NCI-H524 (cell line): ENCODE data around the gene PRAMEF5.
"Not testable (repeated sequence)": the region's sequence is repeated elsewhere in the genome, so short reads cannot be mapped to it uniquely, and the experiment has no call there.

Experiments
- DNase-seq, 2 experiments: peaks; one replicate each; lab custom pipeline; 2025; lab: John Stamatoyannopoulos, UW

The PRAMEF5 gene

DNA sequence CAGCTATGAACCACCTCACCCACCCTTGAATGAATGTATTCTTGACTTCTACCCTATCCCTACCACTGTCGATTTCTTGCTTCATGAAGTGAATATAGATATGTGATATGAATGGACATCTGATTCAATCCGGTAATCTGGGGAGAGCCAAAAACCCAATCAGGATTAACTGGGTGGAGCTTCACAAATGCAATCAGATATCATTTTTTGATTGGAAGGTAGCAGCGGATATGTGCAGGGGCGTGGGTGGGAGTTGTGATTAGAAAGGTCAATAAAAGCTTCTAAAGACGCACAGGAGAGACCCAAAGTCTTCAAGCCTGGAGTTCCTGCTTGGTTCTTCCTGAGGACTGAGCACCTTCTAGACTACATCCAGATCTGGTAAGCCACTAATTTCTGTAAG lies at the start of gene PRAMEF5:
PRAMEF5 (plus strand) TSS at position 301 of the 400 bp plus-strand sequence. CDS start 5,071 bp downstream, outside the sequence.
- DNase-seq, result not testable (repeated sequence)

DNA sequence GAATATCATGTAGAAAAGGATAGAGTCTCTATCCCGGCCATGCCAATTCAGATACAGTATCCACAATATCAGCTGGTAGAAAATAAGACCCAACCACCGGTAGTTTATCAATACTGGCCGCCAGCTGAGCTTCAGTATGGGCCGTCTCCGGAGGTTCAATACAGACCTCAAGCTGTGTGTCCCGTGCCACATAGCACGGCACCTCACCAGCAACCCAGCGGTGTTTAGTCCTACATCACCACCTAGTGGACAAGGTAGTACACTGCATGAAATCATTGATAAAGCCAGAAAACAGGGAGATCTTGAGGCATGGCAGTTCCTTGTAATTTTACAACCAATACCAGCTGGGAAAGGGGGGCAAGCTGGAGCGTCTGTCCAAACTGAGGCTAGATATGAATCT lies 45.3 kb upstream of the PRAMEF5 start:
- not testable (repeated sequence) for DNase-seq

DNA sequence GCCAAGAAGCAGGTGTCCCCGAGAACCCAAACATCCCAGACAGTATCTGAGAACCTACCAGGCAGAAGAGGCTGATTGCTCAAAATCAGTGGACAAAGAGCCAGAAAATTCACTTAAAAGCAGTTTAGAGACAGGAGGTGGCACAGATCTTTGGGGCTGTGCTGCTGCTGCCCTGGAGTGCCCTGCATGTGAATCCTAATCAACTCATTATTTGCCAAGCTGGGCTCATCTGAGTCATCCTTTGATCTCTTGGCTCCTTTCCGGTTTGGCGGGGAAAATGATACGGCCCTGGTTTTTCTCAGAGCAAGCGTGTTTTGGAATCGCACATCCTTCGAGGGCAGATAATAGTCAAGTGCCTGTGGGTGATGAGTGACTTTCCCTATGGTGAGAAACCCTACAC lies 37.4 kb upstream of the PRAMEF5 start:
- DNase-seq, result not testable (repeated sequence)

DNA sequence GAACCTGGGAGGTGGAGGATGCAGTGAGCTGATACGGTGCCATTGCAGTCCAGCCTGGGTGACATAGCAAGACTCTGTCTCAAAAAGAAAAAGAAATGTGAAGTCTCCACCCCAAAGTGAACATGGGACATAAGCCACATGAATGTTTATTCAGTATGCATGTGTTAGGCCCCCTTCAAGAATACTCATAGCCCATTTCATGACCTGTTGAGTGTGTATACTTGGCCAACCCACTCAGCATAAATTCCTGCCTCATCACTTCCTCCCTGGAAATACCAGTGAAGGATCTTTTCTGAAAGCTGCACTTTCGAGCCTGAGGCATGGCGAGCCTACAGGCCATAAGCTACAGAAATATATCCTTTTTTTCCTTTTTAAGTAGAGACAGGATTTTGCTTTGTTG lies 34.8 kb upstream of the PRAMEF5 start:
- not testable (repeated sequence) for DNase-seq

DNA sequence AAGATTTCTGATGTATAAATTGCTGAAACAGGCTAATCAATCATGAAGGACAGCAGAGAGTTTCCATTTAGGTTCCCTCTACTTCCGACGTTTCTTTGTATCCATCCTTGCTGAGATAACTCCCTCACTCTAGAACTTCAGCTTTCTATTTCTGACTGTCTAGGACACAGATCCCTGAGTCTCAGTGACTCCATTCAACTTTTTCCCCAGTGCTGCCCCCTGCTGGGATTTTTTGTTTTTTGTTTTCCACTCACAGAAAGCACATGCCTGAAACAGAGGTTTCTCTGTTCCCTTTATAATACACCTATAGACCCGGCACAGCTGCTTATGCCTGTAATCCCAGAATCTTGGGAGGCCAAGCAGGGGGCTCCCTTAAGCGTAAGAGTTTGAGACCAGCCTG lies 31.2 kb upstream of the PRAMEF5 start:
- not testable (repeated sequence) for DNase-seq

DNA sequence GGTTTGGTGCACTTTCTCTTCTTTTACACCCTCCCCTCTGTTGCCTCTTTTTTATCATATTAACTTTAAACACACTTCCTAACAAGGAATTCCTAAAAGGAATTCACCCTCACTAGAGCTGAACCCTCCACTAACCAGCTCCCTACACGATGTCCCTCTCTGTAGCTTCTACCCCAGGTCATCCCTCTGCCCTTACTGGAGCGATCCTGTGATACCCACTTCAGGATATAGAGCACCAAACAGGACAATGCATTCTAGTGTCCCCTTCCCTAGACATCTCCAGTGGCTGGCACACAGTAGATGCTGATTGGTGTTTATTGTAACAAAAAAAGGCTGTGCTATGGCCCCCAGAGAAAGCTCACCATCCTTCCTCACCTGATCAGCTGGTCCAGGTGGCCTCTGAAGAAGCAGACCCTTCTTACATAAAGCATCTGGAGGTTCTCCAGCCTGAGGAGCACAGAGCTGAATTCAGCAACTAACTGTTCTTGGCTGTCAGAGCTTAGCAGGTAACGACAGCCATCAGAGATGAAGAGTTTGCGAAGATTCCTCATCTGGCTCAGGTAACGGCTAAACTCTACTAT lies 29.4 kb upstream of the PRAMEF5 start:
- no peak for DNase-seq

DNA sequence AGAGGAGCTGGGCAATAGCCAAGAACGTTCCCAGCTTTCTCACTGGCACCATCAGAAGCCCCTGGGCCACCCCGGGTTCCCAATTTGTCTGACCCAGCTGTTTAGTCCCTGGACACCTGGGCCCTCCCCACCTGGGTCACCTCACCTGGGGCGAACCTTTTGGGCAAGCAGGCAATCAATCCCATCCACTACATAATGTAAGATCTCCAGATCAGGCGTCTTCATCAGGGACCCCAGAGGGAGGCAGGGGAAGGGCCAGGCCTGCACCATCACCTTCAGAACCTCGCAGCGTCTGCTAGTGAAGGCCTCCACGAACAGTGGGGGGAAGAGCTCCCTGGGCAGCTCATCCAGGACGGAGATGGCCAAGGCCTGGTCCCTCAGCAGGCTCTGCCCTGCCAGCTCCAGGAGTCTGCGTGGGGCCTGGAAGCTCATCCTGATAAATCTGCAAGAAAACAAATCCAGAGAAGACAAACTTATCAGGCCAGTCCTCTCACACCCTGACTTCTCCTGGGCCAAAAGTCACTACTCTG lies 28.3 kb upstream of the PRAMEF5 start, which contains the start of gene PRAMEF18:
PRAMEF18 (minus strand) TSS at position 480 of the 530 bp plus-strand sequence; CDS start at position 432, 48 bp downstream.
- not testable (repeated sequence) for DNase-seq

DNA sequence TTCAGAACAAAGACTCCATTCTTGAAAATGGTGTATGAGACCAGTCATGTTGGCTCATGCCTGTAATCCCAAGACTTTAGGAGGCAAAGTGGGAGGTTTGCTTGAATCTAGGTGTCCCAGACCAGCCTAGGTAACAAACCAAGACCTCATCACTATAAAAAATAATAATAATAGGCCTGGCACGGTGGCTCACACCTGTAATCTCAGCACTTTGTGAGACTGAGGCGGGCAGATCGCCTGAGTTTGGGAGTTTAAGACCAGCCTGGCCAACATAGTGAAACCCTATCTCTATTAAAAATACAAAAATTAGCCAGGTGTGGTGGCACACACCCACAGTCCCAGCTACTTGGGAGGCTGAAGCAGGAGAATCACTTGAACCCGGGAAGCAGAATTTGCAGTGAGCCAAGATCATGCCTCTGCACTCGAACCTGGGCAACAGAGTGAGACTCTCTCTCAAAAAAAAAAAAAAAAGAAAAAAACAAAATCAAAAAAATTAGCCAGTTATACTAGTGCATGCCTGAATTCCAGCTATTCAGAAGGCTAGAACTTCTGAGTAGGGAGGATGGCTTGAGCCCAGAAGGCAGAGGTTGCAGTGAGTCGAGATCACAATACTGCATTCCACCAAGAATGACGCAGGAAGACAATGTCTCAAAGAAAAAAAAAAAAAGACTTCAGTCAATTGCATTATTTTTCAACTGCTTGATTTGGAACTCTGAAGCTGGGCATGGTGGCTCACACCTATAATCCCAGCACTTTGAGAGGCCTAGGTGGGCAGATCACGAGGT lies 26.5 kb upstream of the PRAMEF5 start:
- not testable (repeated sequence) for DNase-seq

DNA sequence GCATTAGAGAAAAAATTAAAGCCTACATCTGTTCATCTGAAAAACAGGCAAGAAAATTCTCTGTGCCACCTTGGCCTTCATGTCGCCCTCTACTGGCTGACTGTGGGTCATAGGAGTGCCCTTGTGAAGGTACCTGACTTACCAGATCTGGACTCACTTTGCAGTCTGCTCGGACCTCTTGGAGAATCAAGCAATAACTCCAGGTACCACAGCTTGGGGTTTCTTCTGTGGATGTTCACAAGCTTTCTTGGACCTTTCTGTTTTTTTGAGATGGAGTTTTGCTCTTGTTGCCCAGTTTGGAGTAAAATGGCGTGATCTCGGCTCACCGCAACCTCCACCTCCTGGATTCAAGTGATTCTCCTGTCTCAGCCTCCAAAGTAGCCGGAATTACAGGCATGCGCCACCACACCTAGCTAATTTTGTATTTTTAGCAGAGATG lies 25.6 kb upstream of the PRAMEF5 start:
- peak in 1 of 2 experiments; percentile 16 for DNase-seq

DNA sequence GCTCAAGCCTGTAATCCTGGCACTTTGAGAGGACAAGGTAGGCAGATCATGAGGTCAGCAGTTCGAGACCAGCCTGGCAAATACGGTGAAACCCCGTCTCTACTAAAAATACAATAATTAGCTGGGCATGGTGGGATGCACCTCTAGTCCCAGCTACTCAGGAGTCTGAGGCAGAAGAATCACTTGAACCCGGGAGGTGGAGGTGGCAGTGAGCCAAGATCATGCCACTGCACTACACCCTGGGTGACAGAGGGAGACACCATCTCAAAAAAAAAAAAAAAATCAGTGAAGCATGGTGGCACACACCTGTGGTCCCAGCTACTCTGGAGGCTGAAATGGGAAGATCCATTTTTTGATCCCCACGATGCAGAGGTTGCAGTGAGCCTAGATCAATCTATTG lies 23.9 kb upstream of the PRAMEF5 start:
- not testable (repeated sequence) for DNase-seq

DNA sequence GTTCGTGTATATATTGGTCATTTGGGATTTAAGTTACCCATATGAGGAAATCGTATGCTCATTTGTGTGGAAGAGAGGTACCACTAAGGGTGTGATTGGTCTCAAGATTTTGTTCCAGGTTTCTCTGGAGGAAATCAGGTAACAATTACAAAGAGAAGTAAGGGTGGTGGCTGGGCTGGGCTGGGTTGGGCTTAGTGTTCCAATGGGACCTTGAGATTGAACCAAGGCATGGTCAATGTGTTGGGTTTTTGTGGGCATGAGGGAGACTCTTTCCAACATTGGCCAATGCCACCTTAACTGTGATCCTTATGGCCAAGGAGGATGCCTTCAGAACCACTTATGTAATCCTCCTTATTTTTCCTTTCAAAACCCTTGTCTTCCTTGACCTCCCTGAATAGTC lies 23.4 kb upstream of the PRAMEF5 start:
- not testable (repeated sequence) for DNase-seq

DNA sequence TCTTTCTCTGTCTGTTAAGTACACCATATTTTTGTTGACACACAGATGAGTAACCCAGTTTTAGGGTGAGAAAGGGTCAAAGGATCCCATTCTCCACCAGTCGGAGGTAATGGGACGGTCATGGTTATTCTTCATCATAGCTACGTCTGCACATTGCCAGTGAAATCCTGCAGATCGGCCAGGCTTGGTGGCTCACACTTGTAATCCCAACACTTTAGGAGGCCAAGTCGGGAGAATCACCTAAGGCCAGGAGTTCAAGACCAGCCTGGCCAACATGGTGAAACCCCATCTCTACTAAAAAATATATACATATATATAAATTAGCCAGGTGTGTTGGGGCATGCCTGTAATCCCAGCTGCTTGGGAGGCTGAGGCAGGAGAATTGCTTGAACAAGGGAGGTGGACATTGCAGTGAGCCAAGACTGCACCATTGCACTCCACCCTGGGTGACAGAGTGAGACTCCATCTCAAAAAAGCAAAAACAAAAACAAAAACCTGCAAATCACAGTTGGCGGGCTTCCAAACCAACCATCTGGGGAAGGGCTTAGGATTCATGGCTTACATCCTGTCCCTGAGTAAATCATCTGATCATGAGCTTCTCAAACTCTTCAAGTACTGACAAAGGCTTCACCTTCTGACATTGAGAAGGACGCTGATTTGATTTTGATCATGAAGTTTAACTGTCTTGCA lies 22.8 kb upstream of the PRAMEF5 start:
- not testable (repeated sequence) for DNase-seq

DNA sequence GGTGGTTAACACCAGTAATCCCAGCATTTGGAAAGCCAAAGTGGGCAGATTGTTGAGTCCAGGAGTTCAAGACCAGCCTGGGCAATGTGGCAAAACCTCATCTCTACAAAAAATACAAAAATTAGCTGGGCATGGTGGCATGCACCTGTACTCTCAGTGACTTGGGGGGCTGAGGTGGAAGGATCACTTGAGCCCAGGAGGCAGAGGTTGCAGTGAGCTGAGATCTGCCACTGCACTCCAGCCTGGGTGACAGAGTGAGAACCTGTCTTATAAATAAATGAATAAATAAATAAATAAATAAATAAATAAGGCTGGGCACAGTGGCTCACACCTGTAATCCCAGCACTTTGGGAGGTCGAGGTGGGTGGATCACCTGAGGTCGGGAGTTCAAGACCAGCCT lies 21.9 kb upstream of the PRAMEF5 start:
- DNase-seq, result not testable (repeated sequence)

DNA sequence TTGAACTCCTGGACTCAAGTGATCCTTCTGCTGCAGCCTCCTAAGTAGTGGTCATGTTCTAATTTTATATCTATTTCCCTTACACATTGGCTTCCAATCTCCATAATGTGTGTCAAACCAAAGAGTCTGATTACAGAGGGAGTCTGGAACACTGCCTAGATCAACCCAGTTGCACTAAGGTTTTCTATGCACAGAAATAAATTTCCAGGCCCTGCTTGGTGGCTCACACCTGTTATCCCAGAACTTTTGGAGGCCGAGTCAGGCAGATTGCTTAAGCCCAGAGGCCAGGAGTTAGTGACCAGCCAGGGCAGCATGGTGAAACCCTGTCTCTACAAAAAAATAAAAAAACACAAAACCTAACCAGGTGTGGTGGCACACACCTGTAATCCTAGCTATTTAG lies 19.9 kb upstream of the PRAMEF5 start:
- not testable (repeated sequence) for DNase-seq

DNA sequence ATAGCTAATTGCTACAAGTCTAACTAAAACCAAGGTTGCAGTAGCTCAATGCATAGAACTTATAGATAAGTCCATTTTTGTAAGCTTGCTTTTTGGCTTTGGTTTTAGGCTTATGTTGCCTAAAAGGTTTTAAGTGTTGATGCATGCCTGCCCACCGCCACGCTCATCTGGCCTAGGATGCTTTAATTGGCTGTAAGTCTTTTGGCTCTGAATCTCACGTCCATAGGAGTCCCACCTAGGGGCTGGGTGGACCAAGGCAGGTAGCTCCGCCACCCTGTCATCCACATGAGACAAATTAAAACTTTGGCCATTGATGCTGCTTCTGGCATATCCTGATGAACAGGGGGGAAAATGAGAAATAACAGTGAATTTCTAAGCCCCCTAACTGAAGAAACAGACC lies 16.4 kb upstream of the PRAMEF5 start:
- DNase-seq, result not testable (repeated sequence)

DNA sequence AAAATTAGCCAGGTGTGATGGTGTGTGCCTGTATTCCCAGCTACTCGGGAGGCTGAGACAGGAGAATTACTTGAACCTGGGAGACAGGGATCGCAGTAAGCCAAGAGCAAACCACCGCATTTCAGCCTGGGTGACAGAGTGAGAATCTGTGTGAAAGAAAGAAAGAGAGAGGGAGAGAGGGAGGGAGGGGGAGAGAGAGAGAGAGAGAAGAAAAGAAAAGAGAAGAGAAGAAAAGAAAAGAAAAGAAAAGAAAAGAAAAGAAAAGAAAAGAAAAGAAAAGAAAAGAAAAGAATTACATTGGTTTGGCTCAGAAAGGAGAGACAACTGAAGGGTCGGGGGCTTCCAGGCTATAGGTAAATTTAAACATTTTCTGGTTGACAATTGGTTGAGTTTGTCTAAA lies 14.4 kb upstream of the PRAMEF5 start:
- DNase-seq, result not testable (repeated sequence)

DNA sequence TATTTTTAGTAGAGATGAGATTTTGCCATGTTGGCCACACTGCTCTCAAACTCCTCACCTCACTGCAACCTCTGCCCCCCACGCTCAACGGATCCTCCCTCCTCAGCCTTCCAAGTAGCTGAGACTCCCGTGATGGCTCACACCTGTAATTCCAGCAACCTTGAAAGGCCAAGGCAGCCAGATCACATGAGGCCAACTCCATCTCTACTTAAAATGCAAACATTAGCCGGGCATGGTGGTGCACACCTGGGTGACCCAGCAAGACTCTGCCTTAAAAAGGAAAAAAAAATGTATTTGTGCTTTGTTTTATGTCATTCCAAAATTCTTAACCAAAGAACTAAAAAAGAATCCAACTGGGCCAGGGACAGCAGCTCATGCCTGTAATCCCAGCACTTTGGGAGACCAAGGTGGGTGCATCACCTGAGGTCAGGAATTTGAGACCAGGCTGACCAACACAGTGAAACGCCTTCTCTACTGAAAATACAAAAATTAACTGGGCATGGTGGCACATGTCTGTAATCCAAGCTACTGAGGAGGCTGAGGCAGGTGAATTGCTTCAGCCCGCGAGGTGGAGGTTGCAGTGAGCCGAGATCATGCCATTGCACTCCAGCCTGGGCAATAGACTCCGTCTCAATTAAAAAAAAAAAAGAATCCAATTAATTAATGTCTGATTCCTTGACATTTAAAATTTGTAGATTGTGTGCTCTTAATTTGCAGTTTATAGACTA lies 10.3 kb upstream of the PRAMEF5 start:
- not testable (repeated sequence) for DNase-seq

DNA sequence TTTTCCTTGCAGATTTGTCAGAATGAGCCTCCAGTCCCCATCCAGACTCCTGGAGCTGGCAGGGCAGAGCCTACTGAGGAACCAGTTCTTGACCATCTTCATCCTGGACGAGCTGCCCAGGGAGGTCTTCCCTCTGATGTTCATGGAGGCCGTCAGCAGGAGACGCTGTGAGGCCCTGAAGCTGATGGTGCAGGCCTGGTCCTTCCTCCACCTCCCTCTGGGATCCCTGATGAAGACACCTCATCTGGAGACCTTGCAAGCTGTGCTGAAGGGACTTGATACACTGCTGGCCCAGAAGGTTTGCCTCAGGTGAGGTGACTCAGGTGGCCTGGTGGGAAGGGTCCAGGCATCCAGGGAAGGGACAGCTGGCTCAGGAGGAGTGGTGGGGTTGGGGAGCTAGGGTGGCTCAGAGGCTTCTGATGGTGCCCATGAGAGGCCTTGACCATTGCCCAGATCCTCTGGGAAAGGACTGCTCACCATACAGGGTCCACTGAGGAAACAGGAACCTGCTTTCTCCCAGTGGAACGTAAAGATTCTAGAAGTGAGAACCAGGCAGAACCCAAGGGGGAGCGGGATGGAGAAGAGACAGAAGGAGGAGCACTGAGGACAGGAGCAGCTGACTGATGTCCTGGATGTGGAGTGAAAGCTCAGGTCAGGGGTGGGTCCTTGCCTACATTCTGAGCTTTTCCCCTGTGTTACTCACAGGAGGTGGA lies 8.0 kb upstream of the PRAMEF5 start:
- DNase-seq, result not testable (repeated sequence)

DNA sequence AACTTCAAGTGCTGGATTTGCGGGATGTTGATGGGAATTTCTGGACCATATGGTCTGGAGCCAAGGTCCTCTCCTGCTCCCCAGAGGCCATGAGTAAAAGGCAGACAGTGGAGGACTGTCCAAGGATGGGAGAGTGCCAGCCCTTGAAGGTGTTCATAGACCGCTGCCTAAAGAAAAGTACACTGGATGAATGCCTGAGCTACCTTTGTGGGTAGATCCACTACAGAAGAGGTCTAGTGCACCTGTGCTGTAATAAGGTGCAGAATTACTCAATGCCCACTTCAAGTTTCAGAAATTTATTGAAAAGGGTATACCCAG lies 7.5 kb upstream of the PRAMEF5 start:
- DNase-seq, result not testable (repeated sequence)

DNA sequence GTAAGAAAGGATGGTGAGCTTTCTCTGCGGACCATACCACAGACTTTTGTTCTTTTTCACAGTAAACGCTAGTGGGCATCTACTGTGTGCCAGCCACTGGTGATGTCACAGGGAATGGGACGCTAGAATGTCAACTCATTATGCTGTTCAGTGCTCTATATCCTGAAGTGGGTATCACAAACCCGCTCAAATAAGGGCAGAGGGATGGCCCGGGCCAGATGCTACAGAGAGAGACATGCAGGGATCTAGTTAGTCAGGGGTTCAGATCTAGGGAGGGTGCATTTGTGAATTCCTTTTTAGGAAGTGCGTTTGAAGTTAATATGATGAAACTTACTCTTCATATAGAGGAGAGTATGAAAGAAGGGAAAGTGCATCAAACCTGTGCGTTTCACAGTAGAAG lies 6.9 kb upstream of the PRAMEF5 start:
- DNase-seq, result not testable (repeated sequence)

DNA sequence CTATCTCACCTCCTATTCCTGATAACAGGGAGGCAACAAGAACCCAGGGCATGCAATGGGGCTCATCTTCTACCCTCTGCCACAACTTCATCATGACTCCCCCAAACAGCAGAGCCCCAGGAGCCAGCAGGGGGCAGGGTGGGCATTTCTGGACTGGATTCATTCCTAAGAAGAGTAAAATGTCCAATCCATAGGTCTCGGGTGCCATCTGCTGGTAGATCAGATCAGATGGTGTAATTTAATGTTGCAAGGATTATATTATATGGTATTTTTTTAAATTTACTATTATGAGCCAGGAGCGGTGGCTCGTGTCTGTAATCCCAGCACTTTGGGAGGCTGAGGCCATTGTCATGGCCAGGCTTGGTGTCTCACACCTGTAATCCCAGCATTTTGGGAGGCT lies 11.1 kb downstream of the PRAMEF5 start:
- not testable (repeated sequence) for DNase-seq
